Keratinocyte (primary cell): Measurements from ENCODE around the gene SLC25A23.

Experiments
- EZH2 ChIP-seq: IDR thresholded peaks from one replicate; pipeline ENCODE4 v1.6.1; 2012; ENCODE audit warnings: inconsistent platforms, mild to moderate bottlenecking, low read length, moderate library complexity
- TF ChIP-seq, protein P1 (sequence below), 3 experiments: IDR thresholded peaks in 1 of 3; conservative IDR thresholded peaks in 1 of 3; optimal IDR thresholded peaks in 1 of 3; 2 replicates in 2 of 3; 3 replicates in 1 of 3; pipeline versions ENCODE3 to v1.5.1; 2011; ENCODE audit warnings: low read length in 3 of 3, mild to moderate bottlenecking in 3 of 3, moderate library complexity in 2 of 3, control low read depth in 1 of 3, inconsistent platforms in 1 of 3; ENCODE audit not compliant: insufficient read depth in 2 of 3; ENCODE audit errors: extremely low read depth in 1 of 3

DNA sequence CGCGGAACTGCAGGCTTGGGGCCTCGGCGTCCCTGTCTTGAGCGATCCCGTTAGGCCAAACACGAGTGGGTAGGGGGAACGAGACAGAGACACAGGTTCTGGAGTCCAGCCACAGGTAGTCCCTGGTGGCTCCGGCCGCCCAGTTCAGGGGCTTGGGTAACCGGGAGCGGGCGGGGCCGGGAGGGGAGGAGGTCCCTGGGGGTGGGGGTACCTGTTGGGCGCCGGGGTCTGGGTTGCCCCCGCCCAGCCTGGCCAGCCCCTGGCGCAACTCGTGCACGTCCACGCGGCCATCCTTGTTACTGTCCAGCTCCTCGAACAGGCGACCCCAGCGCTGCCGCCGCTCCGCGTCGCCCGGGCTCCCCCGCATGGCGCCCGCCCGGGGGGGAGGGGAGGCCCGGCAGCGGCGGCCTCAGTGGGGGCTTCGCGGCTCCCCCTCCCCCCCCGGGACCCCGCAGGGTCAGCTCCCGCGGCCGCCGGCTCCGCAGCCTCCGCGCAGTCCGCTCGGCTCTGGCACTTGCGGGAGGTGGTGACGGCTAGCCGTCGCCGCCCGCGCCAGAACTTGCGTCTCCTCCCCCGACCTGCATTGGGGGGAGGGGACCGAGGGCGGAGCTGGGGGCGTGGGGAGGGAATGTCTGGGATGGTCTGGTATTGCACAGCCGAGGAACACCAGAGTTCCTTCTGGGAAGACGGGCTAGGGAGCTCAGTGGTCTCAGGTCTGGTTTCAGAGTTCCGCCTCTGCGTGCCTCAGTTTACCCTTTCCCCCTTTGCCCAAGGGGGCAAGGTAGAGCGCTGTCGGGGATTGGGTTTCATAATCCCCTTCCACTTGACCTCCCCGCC lies at the start of gene SLC25A23:
- TF ChIP-seq, protein P1, sequence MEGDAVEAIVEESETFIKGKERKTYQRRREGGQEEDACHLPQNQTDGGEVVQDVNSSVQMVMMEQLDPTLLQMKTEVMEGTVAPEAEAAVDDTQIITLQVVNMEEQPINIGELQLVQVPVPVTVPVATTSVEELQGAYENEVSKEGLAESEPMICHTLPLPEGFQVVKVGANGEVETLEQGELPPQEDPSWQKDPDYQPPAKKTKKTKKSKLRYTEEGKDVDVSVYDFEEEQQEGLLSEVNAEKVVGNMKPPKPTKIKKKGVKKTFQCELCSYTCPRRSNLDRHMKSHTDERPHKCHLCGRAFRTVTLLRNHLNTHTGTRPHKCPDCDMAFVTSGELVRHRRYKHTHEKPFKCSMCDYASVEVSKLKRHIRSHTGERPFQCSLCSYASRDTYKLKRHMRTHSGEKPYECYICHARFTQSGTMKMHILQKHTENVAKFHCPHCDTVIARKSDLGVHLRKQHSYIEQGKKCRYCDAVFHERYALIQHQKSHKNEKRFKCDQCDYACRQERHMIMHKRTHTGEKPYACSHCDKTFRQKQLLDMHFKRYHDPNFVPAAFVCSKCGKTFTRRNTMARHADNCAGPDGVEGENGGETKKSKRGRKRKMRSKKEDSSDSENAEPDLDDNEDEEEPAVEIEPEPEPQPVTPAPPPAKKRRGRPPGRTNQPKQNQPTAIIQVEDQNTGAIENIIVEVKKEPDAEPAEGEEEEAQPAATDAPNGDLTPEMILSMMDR (optimal IDR thresholded peaks at IDR 0.05 in 1 of 3, IDR thresholded peaks at IDR 0.05 in 1 of 3, conservative IDR thresholded peaks at IDR 0.05 in 1 of 3; ENCODE audit: extremely low read depth in 1 of 3, insufficient read depth in 2 of 3, low read length in 3 of 3): no peak
- no peak for TF ChIP-seq EZH2
